Endothelial cell of umbilical vein (primary cell): Measurements from ENCODE around the gene ADAMTS6. TPM values are rescaled to one million over a fixed set of nuclear protein-coding genes. Genes with fewer than 3 reads are reported as not detected.

Experiments used
- BruUV-seq: library from RNA; stranded (reverse); fragments of 400-500 nt; replicated peaks from 2 replicates; lab custom pipeline; 2021; lab: Mats Ljungman, UMichigan
- CTCF ChIA-PET: fragments of 300-600, 350-600 bp; sonication (Branson Sonifier 250); formaldehyde crosslinking; loops from one replicate; lab custom pipeline; 2021; ENCODE audit warnings: antibody characterized with exemption, inconsistent platforms; lab: Charles Lee
- POLR2A ChIA-PET: fragments of 300-600, 350-600 bp; sonication (Branson Sonifier 250); formaldehyde crosslinking; loops from one replicate; lab custom pipeline; 2021; ENCODE audit warnings: antibody characterized with exemption, inconsistent platforms; lab: Charles Lee
- DNase-seq: peaks from one replicate; pipeline ENCODE4 v3.0.0-alpha.2; 2011; ENCODE audit warnings: low read depth, low spot score
- FAIRE-seq: peaks from 2 replicates; lab custom pipeline; 2011; peaks lifted over from hg19 to GRCh38; lab: Jason Lieb, UNC
- H2AFZ ChIP-seq: 2 replicates; pipeline ENCODE4 v1.6.0; 2012; ENCODE audit warnings: low read depth, low read length, control low read depth, inconsistent platforms
- H3K27ac ChIP-seq: 2 replicates; pipeline ENCODE4 v1.5.1; 2011; ENCODE audit warnings: low read depth, mild to moderate bottlenecking, control low read depth, low read length, moderate library complexity; ENCODE audit not compliant: insufficient read depth
- H3K27me3 ChIP-seq, 2 experiments: 2 replicates each; pipeline versions ENCODE4 v1.6.0 to v1.6.1; 2011; ENCODE audit warnings: low read length in 2 of 2, mixed read lengths in 1 of 2; ENCODE audit not compliant: control insufficient read depth in 2 of 2, insufficient read depth in 2 of 2
- H3K36me3 ChIP-seq, 2 experiments: 2 replicates in 1 of 2; 3 replicates in 1 of 2; pipeline ENCODE4 v1.5.1; 2011; ENCODE audit warnings: low read length in 2 of 2, mild to moderate bottlenecking in 1 of 2, moderate library complexity in 1 of 2; ENCODE audit not compliant: control insufficient read depth in 2 of 2, insufficient read depth in 2 of 2; ENCODE audit errors: extremely low read depth in 1 of 2
- H3K4me1 ChIP-seq: 3 replicates; pipeline ENCODE4 v1.5.1; 2011; ENCODE audit warnings: mild to moderate bottlenecking, low read length; ENCODE audit not compliant: control insufficient read depth, insufficient read depth; ENCODE audit errors: extremely low read depth
- H3K4me2 ChIP-seq: 2 replicates; pipeline ENCODE4 v1.6.1; 2011; ENCODE audit warnings: low read length, control low read depth, mixed read lengths; ENCODE audit not compliant: insufficient read depth
- H3K4me3 ChIP-seq, 3 experiments: fragments of 200-600 bp in 1 of 3; sonication (generic), shearing (Covaris generic) in 1 of 3; replicated peaks in 1 of 3; 2 replicates each; pipeline ENCODE4 v1.5.1; 2011 to 2016; ENCODE audit warnings: control low read depth in 3 of 3, low read length in 3 of 3, mild to moderate bottlenecking in 2 of 3, inconsistent platforms in 1 of 3, low read depth in 1 of 3, moderate library complexity in 1 of 3; ENCODE audit not compliant: insufficient read depth in 1 of 3
- H3K79me2 ChIP-seq: 2 replicates; pipeline ENCODE4 v1.6.0; 2012; ENCODE audit warnings: low read length, inconsistent platforms; ENCODE audit not compliant: control insufficient read depth, insufficient read depth
- H3K9ac ChIP-seq: replicated peaks from 2 replicates; pipeline ENCODE3; 2011; ENCODE audit warnings: low read length, control low read depth; ENCODE audit not compliant: insufficient read depth; ENCODE audit errors: extremely low read depth
- H3K9me1 ChIP-seq: replicated peaks from 3 replicates; pipeline ENCODE4 v1.6.0; 2011; ENCODE audit warnings: mild to moderate bottlenecking, low read length; ENCODE audit not compliant: control insufficient read depth, insufficient read depth; ENCODE audit errors: extremely low read depth
- H3K9me3 ChIP-seq: replicated peaks from 2 replicates; pipeline ENCODE4 v1.5.1; 2012; ENCODE audit warnings: low read length, inconsistent platforms; ENCODE audit not compliant: control insufficient read depth, insufficient read depth
- H4K20me1 ChIP-seq: replicated peaks from 2 replicates; pipeline ENCODE3; 2011; ENCODE audit warnings: mild to moderate bottlenecking, low read length; ENCODE audit not compliant: control insufficient read depth, insufficient read depth; ENCODE audit errors: extremely low read depth
- FOS ChIP-seq: IDR thresholded peaks from 2 replicates; pipeline ENCODE4 v1.6.1; 2011; ENCODE audit warnings: mild to moderate bottlenecking, low read length, moderate library complexity, borderline replicate concordance; ENCODE audit not compliant: insufficient read depth
- GATA2 ChIP-seq: IDR thresholded peaks from 2 replicates; pipeline ENCODE4 v1.7.0; 2011; ENCODE audit warnings: low read depth, mild to moderate bottlenecking, moderate library complexity, mixed read lengths, low read length; ENCODE audit not compliant: insufficient read length, insufficient read depth
- JUN ChIP-seq: IDR thresholded peaks from 2 replicates; pipeline ENCODE4 v1.6.1; 2011; ENCODE audit warnings: borderline replicate concordance, low read depth; ENCODE audit not compliant: insufficient read length, insufficient read depth
- MYC ChIP-seq: IDR thresholded peaks from one replicate; pipeline ENCODE4 v1.6.1; 2011; ENCODE audit warnings: mild to moderate bottlenecking, low read depth, low read length
- POLR2AphosphoS5 ChIP-seq: IDR thresholded peaks from 2 replicates; pipeline ENCODE4 v1.6.1; 2012; ENCODE audit warnings: low read depth, mild to moderate bottlenecking, control low read depth, low read length, moderate library complexity; ENCODE audit not compliant: insufficient read depth
- dilution Hi-C: fragments of 300-500 bp; cut with MboI; formaldehyde crosslinking; loops from one replicate; pipeline ENCODE4 v1.15.0; 2019; ENCODE audit warnings: low sequenced_read_pairs; ENCODE audit not compliant: extremely low pct_ligation_motif_present
- intact Hi-C: fragments of 100-400 bp; cut with micrococcal nuclease; formaldehyde crosslinking; loops from one replicate; pipeline ENCODE4 v1.10.0; 2022
- polyA plus RNA-seq, 4 experiments: library from polyadenylated mRNA; depleted of rRNA in 3 of 4; stranded (reverse) in 3 of 4; unstranded in 1 of 4; fragments of >200 nt; gene quantifications; 2 replicates each; pipeline versions ENCODE4 v1.2.1 to v1.2.3, GENCODE V29; 2011 to 2012; ENCODE audit warnings: missing spikeins in 1 of 4
- total RNA-seq: library from RNA; stranded (reverse); gene quantifications from 2 replicates; pipeline ENCODE4 v1.2.3, GENCODE V29; 2021
- TF ChIP-seq, protein P1 (sequence below), 2 donors: IDR thresholded peaks; 1 replicate in 1 of 2; 2 replicates in 1 of 2; pipeline ENCODE4 v1.5.1; 2011; ENCODE audit warnings: low read length in 2 of 2, mild to moderate bottlenecking in 2 of 2, moderate library complexity in 2 of 2, control low read depth in 1 of 2, inconsistent platforms in 1 of 2, low read depth in 1 of 2; ENCODE audit not compliant: insufficient read depth in 1 of 2; ENCODE audit errors: extremely low read depth in 1 of 2
- TF ChIP-seq, protein P2 (sequence below): IDR thresholded peaks from 2 replicates; pipeline ENCODE4 v1.6.1; 2011; ENCODE audit not compliant: insufficient read depth, insufficient read length

The ADAMTS6 gene
- total and polyA plus RNA-seq, 2 donors (not counting 3 experiments of a cell fraction or from before 2014, with no cell fraction given): 20.4 to 43.4 TPM

DNA sequence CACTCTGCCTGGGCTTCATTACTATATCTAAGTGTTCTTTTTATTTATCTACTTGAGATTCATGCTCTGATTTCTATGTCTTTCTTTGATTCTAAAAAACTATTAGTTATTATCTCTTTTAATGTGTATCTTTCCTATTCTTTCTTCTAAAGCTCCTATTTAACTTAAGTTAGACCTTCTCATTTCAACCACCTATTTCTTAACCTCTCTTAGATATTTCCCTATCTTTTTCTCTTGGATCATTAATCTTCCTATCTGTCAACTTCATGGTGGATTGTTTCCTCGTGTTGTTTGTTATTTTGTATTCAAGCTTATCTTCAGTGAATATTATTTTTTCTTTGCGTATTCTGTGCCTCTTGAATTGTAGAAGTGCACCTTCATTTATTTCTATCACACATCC, 202.1 kb downstream of the ADAMTS6 start:
- Histone ChIP-seq H3K4me1 (no peaks in the 10 kb centered on the region), H3K9ac (no peak overlapping the region), H3K4me2 (no peak overlapping the region), H3K9me1 (no peaks in the 10 kb centered on the region), H3K9me3 (no peaks in the 10 kb centered on the region), H2AFZ (no peak overlapping the region), H3K27ac (no peak overlapping the region), H3K4me3 (no peak overlapping the region), H4K20me1 (no peaks in the 10 kb centered on the region), H3K27me3 (no peaks in the 10 kb centered on the region), H3K36me3 (peaks cover 0 to 2% of the 10 kb centered on the region in 2 experiments), H3K79me2 (no peaks in the 10 kb centered on the region)
- FAIRE-seq (no peak), DNase-seq (no peak)
- dilution Hi-C loops: no loop called here
- no TSS peak for BruUV-seq
- intact Hi-C loops: no loop called here
- CTCF ChIA-PET: no interaction called here
- POLR2A ChIA-PET: no interaction called here
- no peak for TF ChIP-seq GATA2
- TF ChIP-seq, protein P1, sequence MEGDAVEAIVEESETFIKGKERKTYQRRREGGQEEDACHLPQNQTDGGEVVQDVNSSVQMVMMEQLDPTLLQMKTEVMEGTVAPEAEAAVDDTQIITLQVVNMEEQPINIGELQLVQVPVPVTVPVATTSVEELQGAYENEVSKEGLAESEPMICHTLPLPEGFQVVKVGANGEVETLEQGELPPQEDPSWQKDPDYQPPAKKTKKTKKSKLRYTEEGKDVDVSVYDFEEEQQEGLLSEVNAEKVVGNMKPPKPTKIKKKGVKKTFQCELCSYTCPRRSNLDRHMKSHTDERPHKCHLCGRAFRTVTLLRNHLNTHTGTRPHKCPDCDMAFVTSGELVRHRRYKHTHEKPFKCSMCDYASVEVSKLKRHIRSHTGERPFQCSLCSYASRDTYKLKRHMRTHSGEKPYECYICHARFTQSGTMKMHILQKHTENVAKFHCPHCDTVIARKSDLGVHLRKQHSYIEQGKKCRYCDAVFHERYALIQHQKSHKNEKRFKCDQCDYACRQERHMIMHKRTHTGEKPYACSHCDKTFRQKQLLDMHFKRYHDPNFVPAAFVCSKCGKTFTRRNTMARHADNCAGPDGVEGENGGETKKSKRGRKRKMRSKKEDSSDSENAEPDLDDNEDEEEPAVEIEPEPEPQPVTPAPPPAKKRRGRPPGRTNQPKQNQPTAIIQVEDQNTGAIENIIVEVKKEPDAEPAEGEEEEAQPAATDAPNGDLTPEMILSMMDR (IDR thresholded peaks at IDR 0.05; ENCODE audit: extremely low read depth in 1 of 2, insufficient read depth in 1 of 2, low read depth in 1 of 2, low read length in 2 of 2): no peak
- TF ChIP-seq POLR2AphosphoS5: no peak
- no peak for TF ChIP-seq FOS
- TF ChIP-seq MYC: no peak
- TF ChIP-seq, protein P2, sequence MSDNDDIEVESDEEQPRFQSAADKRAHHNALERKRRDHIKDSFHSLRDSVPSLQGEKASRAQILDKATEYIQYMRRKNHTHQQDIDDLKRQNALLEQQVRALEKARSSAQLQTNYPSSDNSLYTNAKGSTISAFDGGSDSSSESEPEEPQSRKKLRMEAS: no peak
- no peak for TF ChIP-seq JUN
